ENCODE measurements around the gene IKBKE. TPM values are rescaled to one million over a fixed set of nuclear protein-coding genes. Genes with fewer than 3 reads are reported as not detected.

IKBKE gene
- total RNA-seq, 1 donor from 2014 or later, result 7.5 TPM

GRCh38 chr1:206442101-206442500, 28.2 kb upstream of the IKBKE start:
- H3K27me3 Mint-ChIP-seq (ENCODE audit: unreplicated experiment), result no peaks in the 10 kb centered on the region
- TF ChIP-seq, protein P1, sequence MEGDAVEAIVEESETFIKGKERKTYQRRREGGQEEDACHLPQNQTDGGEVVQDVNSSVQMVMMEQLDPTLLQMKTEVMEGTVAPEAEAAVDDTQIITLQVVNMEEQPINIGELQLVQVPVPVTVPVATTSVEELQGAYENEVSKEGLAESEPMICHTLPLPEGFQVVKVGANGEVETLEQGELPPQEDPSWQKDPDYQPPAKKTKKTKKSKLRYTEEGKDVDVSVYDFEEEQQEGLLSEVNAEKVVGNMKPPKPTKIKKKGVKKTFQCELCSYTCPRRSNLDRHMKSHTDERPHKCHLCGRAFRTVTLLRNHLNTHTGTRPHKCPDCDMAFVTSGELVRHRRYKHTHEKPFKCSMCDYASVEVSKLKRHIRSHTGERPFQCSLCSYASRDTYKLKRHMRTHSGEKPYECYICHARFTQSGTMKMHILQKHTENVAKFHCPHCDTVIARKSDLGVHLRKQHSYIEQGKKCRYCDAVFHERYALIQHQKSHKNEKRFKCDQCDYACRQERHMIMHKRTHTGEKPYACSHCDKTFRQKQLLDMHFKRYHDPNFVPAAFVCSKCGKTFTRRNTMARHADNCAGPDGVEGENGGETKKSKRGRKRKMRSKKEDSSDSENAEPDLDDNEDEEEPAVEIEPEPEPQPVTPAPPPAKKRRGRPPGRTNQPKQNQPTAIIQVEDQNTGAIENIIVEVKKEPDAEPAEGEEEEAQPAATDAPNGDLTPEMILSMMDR (IDR thresholded peaks at IDR 0.05), result no peak
- DNase-seq (ENCODE audit: extremely low spot score, unreplicated experiment), result no peak
- H3K4me1 Mint-ChIP-seq (ENCODE audit: unreplicated experiment), result no peaks in the 10 kb centered on the region
- H3K9me3 Mint-ChIP-seq (ENCODE audit: unreplicated experiment), result no peaks in the 10 kb centered on the region
- H3K27ac Mint-ChIP-seq (ENCODE audit: unreplicated experiment), result no peak overlapping the region
- no peak overlapping the region for H3K4me3 Mint-ChIP-seq (ENCODE audit: unreplicated experiment)
- H3K36me3 Mint-ChIP-seq (ENCODE audit: unreplicated experiment), result peaks cover 58% of the 10 kb centered on the region

DNA sequence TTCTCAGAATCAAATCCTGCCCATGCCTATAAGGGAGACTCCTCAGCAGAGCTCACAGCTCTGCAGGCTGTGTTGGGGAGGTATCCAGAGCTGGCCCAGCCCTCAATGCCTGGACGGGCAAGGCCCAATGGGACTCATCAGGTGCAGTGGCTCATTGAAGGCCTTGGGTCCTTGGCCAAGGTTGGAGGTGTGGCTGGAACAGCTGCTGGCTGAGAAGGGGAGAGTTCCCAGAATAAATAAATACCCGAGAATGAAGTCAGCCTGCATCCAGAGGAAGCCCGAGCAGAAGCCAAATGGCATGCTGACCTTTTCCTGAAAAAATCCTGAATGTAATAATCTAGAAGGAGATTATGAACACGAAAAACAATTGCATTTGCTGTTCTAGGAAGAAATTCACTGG, 25.2 kb upstream of the IKBKE start:
- TF ChIP-seq, protein P1 (IDR thresholded peaks at IDR 0.05), result no peak
- Mint-ChIP-seq H3K4me3 (ENCODE audit: unreplicated experiment) (no peak overlapping the region), H3K4me1 (ENCODE audit: unreplicated experiment) (peaks cover 9% of the 10 kb centered on the region), H3K36me3 (ENCODE audit: unreplicated experiment) (peaks cover 55% of the 10 kb centered on the region), H3K9me3 (ENCODE audit: unreplicated experiment) (no peaks in the 10 kb centered on the region), H3K27ac (ENCODE audit: unreplicated experiment) (no peak overlapping the region), H3K27me3 (ENCODE audit: unreplicated experiment) (no peaks in the 10 kb centered on the region)
- DNase-seq (ENCODE audit: extremely low spot score, unreplicated experiment), result no peak

DNA sequence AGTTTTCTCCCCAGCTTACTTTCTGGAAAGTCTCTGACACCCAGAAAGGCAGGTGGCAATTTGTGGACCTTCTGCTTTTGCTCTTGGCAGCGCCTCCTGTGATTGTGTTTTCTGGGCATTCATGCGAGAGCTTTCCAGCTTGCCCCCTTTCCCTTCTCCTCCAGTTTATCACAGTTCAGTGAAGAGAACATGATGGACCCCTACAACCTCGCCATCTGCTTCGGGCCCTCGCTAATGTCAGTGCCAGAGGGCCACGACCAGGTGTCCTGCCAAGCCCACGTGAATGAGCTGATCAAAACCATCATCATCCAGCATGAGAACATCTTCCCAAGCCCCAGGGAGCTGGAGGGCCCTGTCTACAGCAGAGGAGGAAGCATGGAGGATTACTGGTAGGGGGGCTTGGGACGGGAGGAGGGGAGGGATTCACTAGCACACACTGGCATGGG, 24.3 kb upstream of the IKBKE start:
- Mint-ChIP-seq H3K36me3 (ENCODE audit: unreplicated experiment) (peaks cover 50% of the 10 kb centered on the region), H3K4me1 (ENCODE audit: unreplicated experiment) (peaks cover 9% of the 10 kb centered on the region), H3K27me3 (ENCODE audit: unreplicated experiment) (no peaks in the 10 kb centered on the region), H3K27ac (ENCODE audit: unreplicated experiment) (no peak overlapping the region), H3K4me3 (ENCODE audit: unreplicated experiment) (no peak overlapping the region), H3K9me3 (ENCODE audit: unreplicated experiment) (no peaks in the 10 kb centered on the region)
- TF ChIP-seq, protein P1 (IDR thresholded peaks at IDR 0.05), result no peak
- no peak for DNase-seq (ENCODE audit: extremely low spot score, unreplicated experiment)

DNA sequence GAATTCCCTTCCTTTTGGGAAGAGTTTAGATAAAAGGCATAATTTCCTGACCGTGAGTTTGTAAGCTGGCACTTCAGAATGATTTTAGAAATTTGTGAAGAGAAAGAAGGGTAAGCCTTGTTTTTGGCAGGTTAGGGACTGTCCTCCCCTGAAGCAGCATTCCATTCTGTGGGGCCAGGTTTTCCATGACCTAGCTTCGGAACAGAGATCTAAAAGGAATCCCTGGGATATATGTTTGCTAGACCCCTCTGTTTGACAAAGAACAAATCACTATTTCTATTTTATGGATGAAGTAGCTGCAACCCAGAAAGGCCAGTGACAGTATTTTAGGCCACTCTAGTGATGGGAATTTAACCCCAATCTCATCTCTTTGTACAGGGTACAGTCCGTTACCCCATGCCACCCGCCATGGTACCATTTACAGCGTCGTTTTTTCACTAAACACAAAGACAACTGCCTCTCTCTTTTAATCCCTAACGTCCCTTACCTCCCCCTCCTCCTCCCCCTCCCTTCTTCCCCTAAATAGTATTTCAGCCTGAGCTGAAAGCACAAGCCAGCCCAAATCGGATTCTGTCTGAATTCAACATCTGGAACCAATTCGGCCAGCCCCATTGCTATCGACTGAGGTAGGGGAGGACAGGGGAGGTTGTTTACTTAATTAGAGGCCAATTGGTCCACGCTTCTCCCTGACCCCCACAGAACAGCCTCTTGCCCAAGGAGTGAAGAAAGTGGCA, 23.4 kb upstream of the IKBKE start:
- TF ChIP-seq, protein P1 (IDR thresholded peaks at IDR 0.05), result no peak
- Mint-ChIP-seq H3K4me3 (ENCODE audit: unreplicated experiment) (no peak overlapping the region), H3K4me1 (ENCODE audit: unreplicated experiment) (peaks cover 9% of the 10 kb centered on the region), H3K27ac (ENCODE audit: unreplicated experiment) (no peak overlapping the region), H3K36me3 (ENCODE audit: unreplicated experiment) (peaks cover 57% of the 10 kb centered on the region), H3K9me3 (ENCODE audit: unreplicated experiment) (no peaks in the 10 kb centered on the region), H3K27me3 (ENCODE audit: unreplicated experiment) (no peaks in the 10 kb centered on the region)
- no peak for DNase-seq (ENCODE audit: extremely low spot score, unreplicated experiment)

DNA sequence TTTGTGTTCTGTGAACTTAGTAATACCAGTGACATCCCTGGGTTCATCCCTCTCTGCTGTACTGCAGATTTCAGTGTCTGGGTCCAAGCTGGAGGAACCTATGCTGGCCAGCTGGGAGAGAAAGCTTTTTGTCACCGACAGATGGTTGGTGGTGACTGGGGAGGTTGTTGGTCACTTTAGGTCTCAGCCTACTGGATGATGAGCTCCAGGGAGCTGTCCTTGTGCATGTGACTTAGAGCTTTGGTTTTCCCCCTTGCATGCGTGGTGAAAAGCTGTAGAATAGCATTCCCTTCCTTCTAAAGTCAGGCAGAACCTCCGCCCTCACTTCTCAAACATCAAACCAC, 22.9 kb upstream of the IKBKE start:
- no peaks in the 10 kb centered on the region for H3K9me3 Mint-ChIP-seq (ENCODE audit: unreplicated experiment)
- H3K4me1 Mint-ChIP-seq (ENCODE audit: unreplicated experiment), result peaks cover 9% of the 10 kb centered on the region
- no peak overlapping the region for H3K27ac Mint-ChIP-seq (ENCODE audit: unreplicated experiment)
- TF ChIP-seq, protein P1 (IDR thresholded peaks at IDR 0.05), result no peak
- no peaks in the 10 kb centered on the region for H3K27me3 Mint-ChIP-seq (ENCODE audit: unreplicated experiment)
- peaks cover 60% of the 10 kb centered on the region for H3K36me3 Mint-ChIP-seq (ENCODE audit: unreplicated experiment)
- H3K4me3 Mint-ChIP-seq (ENCODE audit: unreplicated experiment), result no peak overlapping the region
- no peak for DNase-seq (ENCODE audit: extremely low spot score, unreplicated experiment)

Measured in osteocyte (in vitro differentiated cells).